ENCODE data around the gene GOT2. TPM values are rescaled to one million over a fixed set of nuclear protein-coding genes. Genes with fewer than 3 reads are reported as not detected.

GOT2 gene
- polyA plus RNA-seq, 1 donor from 2014 or later = 55.6 TPM

DNA sequence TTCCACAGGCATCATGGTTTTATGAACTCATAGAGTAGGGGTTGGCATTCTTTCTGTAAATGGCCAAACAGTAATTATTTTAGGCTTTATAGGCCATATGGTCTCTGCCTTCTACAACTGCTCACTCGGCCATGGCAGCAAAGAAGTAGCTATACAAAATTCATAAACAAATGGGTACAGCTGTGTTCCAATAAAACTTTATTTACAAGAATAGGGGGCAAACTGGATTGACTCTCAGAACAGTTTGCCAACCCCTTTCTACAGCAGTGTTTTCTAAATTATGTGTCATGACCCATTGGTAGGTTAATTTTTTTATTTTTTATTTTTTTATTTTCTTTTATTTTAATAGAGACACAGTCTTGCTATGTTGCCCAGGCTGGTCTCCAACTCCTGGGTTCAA is 20.4 kb downstream of the GOT2 start:
- no peak for TF ChIP-seq TAF1 (IDR thresholded peaks at IDR 0.05; ENCODE audit: low read depth)
- TF ChIP-seq, protein P1, sequence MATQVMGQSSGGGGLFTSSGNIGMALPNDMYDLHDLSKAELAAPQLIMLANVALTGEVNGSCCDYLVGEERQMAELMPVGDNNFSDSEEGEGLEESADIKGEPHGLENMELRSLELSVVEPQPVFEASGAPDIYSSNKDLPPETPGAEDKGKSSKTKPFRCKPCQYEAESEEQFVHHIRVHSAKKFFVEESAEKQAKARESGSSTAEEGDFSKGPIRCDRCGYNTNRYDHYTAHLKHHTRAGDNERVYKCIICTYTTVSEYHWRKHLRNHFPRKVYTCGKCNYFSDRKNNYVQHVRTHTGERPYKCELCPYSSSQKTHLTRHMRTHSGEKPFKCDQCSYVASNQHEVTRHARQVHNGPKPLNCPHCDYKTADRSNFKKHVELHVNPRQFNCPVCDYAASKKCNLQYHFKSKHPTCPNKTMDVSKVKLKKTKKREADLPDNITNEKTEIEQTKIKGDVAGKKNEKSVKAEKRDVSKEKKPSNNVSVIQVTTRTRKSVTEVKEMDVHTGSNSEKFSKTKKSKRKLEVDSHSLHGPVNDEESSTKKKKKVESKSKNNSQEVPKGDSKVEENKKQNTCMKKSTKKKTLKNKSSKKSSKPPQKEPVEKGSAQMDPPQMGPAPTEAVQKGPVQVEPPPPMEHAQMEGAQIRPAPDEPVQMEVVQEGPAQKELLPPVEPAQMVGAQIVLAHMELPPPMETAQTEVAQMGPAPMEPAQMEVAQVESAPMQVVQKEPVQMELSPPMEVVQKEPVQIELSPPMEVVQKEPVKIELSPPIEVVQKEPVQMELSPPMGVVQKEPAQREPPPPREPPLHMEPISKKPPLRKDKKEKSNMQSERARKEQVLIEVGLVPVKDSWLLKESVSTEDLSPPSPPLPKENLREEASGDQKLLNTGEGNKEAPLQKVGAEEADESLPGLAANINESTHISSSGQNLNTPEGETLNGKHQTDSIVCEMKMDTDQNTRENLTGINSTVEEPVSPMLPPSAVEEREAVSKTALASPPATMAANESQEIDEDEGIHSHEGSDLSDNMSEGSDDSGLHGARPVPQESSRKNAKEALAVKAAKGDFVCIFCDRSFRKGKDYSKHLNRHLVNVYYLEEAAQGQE (IDR thresholded peaks at IDR 0.05; ENCODE audit: borderline replicate concordance) = no peak
- TF ChIP-seq RAD21 (conservative IDR thresholded peaks at IDR 0.05) = no peak
- no peak for TF ChIP-seq EP300 (conservative IDR thresholded peaks at IDR 0.05; ENCODE audit: poor library complexity, severe bottlenecking)
- no peak for TF ChIP-seq POLR2AphosphoS5 (IDR thresholded peaks at IDR 0.05)
- no peak for TF ChIP-seq SMC3 (conservative IDR thresholded peaks at IDR 0.05; ENCODE audit: poor library complexity)
- TF ChIP-seq, protein P2, sequence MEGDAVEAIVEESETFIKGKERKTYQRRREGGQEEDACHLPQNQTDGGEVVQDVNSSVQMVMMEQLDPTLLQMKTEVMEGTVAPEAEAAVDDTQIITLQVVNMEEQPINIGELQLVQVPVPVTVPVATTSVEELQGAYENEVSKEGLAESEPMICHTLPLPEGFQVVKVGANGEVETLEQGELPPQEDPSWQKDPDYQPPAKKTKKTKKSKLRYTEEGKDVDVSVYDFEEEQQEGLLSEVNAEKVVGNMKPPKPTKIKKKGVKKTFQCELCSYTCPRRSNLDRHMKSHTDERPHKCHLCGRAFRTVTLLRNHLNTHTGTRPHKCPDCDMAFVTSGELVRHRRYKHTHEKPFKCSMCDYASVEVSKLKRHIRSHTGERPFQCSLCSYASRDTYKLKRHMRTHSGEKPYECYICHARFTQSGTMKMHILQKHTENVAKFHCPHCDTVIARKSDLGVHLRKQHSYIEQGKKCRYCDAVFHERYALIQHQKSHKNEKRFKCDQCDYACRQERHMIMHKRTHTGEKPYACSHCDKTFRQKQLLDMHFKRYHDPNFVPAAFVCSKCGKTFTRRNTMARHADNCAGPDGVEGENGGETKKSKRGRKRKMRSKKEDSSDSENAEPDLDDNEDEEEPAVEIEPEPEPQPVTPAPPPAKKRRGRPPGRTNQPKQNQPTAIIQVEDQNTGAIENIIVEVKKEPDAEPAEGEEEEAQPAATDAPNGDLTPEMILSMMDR (IDR thresholded peaks at IDR 0.05; ENCODE audit: poor library complexity, severe bottlenecking) = no peak
- no peak for TF ChIP-seq MXI1 (conservative IDR thresholded peaks at IDR 0.05; ENCODE audit: poor library complexity, severe bottlenecking)
- TF ChIP-seq EZH2 (IDR thresholded peaks at IDR 0.05; ENCODE audit: borderline replicate concordance, insufficient read depth, low read length, poor library complexity, severe bottlenecking) = no peak
- H3F3A ChIP-seq (ENCODE audit: insufficient read depth, low read length, poor library complexity, severe bottlenecking) = no peaks in the 10 kb centered on the region
- H3K79me2 ChIP-seq (replicated peaks; ENCODE audit: insufficient read depth, low read length) = no peaks in the 10 kb centered on the region
- H3K27ac ChIP-seq (ENCODE audit: low read length) = no peak overlapping the region
- no peaks in the 10 kb centered on the region for H3K9me2 ChIP-seq (ENCODE audit: insufficient read depth, low read length)
- H3K9ac ChIP-seq (ENCODE audit: low read length) = no peak overlapping the region
- H3K4me2 ChIP-seq (ENCODE audit: low read length) = no peak overlapping the region
- no peaks in the 10 kb centered on the region for H3K9me3 ChIP-seq (ENCODE audit: low read length)
- H3K4me3 ChIP-seq (ENCODE audit: low read length) = no peak overlapping the region
- no peaks in the 10 kb centered on the region for H4K20me1 ChIP-seq (ENCODE audit: insufficient read depth)
- H3K27me3 ChIP-seq (ENCODE audit: insufficient read depth, low read depth, low read length) = no peaks in the 10 kb centered on the region
- no peak overlapping the region for H2AFZ ChIP-seq (ENCODE audit: low read depth, low read length)
- H3K36me3 ChIP-seq (ENCODE audit: insufficient read depth, low read length) = peaks cover 6% of the 10 kb centered on the region

DNA sequence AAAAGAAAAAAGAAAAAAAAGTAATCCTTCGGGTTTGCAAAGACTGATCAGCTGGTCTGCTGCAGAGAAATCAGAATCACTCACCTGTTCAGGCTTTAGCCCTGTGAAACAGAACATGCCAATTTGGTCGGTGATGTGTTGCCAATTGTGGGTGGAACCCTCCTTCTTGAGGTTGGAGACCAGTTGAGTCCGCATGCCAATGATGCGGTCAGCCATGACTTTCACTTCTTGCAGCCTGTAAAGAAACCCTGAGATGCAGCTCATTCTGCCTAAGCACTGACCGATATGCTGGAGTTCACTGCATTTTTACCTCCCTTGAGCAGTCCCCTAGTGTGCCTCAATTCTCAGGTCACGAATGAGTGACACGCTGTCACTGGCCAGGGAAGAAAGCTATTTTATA is 24.8 kb downstream of the GOT2 start:
- H3K9me3 ChIP-seq (ENCODE audit: low read length) = no peaks in the 10 kb centered on the region
- H3K4me3 ChIP-seq (ENCODE audit: low read length) = no peak overlapping the region
- H3K27me3 ChIP-seq (ENCODE audit: insufficient read depth, low read depth, low read length) = no peaks in the 10 kb centered on the region
- H3K27ac ChIP-seq (ENCODE audit: low read length) = no peak overlapping the region
- H3K9ac ChIP-seq (ENCODE audit: low read length) = no peak overlapping the region
- no peaks in the 10 kb centered on the region for H4K20me1 ChIP-seq (ENCODE audit: insufficient read depth)
- TF ChIP-seq, protein P1 (IDR thresholded peaks at IDR 0.05; ENCODE audit: borderline replicate concordance) = no peak
- TF ChIP-seq SMC3 (conservative IDR thresholded peaks at IDR 0.05; ENCODE audit: poor library complexity) (no peak), POLR2AphosphoS5 (IDR thresholded peaks at IDR 0.05) (no peak), TAF1 (IDR thresholded peaks at IDR 0.05; ENCODE audit: low read depth) (no peak), MXI1 (conservative IDR thresholded peaks at IDR 0.05; ENCODE audit: poor library complexity, severe bottlenecking) (no peak), EP300 (conservative IDR thresholded peaks at IDR 0.05; ENCODE audit: poor library complexity, severe bottlenecking) (no peak), EZH2 (IDR thresholded peaks at IDR 0.05; ENCODE audit: borderline replicate concordance, insufficient read depth, low read length, poor library complexity, severe bottlenecking) (no peak), RAD21 (conservative IDR thresholded peaks at IDR 0.05) (no peak)
- TF ChIP-seq, protein P2 (IDR thresholded peaks at IDR 0.05; ENCODE audit: poor library complexity, severe bottlenecking) = no peak
- H2AFZ ChIP-seq (ENCODE audit: low read depth, low read length) = no peak overlapping the region
- H3K4me2 ChIP-seq (ENCODE audit: low read length) = no peak overlapping the region
- peaks cover 11% of the 10 kb centered on the region for H3K36me3 ChIP-seq (ENCODE audit: insufficient read depth, low read length)
- no peaks in the 10 kb centered on the region for H3K79me2 ChIP-seq (replicated peaks; ENCODE audit: insufficient read depth, low read length)
- no peaks in the 10 kb centered on the region for H3F3A ChIP-seq (ENCODE audit: insufficient read depth, low read length, poor library complexity, severe bottlenecking)
- no peaks in the 10 kb centered on the region for H3K9me2 ChIP-seq (ENCODE audit: insufficient read depth, low read length)
